Endothelial cell of umbilical vein (primary cell): Measurements from ENCODE around the gene USB1. TPM values are rescaled to one million over a fixed set of nuclear protein-coding genes. Genes with fewer than 3 reads are reported as not detected.

ENCODE experiments used
- BruUV-seq: library from RNA; stranded (reverse); fragments of 400-500 nt; replicated peaks from 2 replicates; lab custom pipeline; 2021; lab: Mats Ljungman, UMichigan
- CTCF ChIA-PET: fragments of 300-600, 350-600 bp; sonication (Branson Sonifier 250); formaldehyde crosslinking; loops from one replicate; lab custom pipeline; 2021; ENCODE audit warnings: antibody characterized with exemption, inconsistent platforms; lab: Charles Lee
- POLR2A ChIA-PET: fragments of 300-600, 350-600 bp; sonication (Branson Sonifier 250); formaldehyde crosslinking; loops from one replicate; lab custom pipeline; 2021; ENCODE audit warnings: antibody characterized with exemption, inconsistent platforms; lab: Charles Lee
- DNase-seq: peaks from one replicate; pipeline ENCODE4 v3.0.0-alpha.2; 2011; ENCODE audit warnings: low read depth, low spot score
- FAIRE-seq: peaks from 2 replicates; lab custom pipeline; 2011; peaks lifted over from hg19 to GRCh38; lab: Jason Lieb, UNC
- H2AFZ ChIP-seq: 2 replicates; pipeline ENCODE4 v1.6.0; 2012; ENCODE audit warnings: low read depth, low read length, control low read depth, inconsistent platforms
- H3K27ac ChIP-seq: 2 replicates; pipeline ENCODE4 v1.5.1; 2011; ENCODE audit warnings: low read depth, mild to moderate bottlenecking, control low read depth, low read length, moderate library complexity; ENCODE audit not compliant: insufficient read depth
- H3K27me3 ChIP-seq, 2 experiments: 2 replicates each; pipeline versions ENCODE4 v1.6.0 to v1.6.1; 2011; ENCODE audit warnings: low read length in 2 of 2, mixed read lengths in 1 of 2; ENCODE audit not compliant: control insufficient read depth in 2 of 2, insufficient read depth in 2 of 2
- H3K36me3 ChIP-seq, 2 experiments: 2 replicates in 1 of 2; 3 replicates in 1 of 2; pipeline ENCODE4 v1.5.1; 2011; ENCODE audit warnings: low read length in 2 of 2, mild to moderate bottlenecking in 1 of 2, moderate library complexity in 1 of 2; ENCODE audit not compliant: control insufficient read depth in 2 of 2, insufficient read depth in 2 of 2; ENCODE audit errors: extremely low read depth in 1 of 2
- H3K4me1 ChIP-seq: 3 replicates; pipeline ENCODE4 v1.5.1; 2011; ENCODE audit warnings: mild to moderate bottlenecking, low read length; ENCODE audit not compliant: control insufficient read depth, insufficient read depth; ENCODE audit errors: extremely low read depth
- H3K4me2 ChIP-seq: 2 replicates; pipeline ENCODE4 v1.6.1; 2011; ENCODE audit warnings: low read length, control low read depth, mixed read lengths; ENCODE audit not compliant: insufficient read depth
- H3K4me3 ChIP-seq, 3 experiments: fragments of 200-600 bp in 1 of 3; sonication (generic), shearing (Covaris generic) in 1 of 3; replicated peaks in 1 of 3; 2 replicates each; pipeline ENCODE4 v1.5.1; 2011 to 2016; ENCODE audit warnings: control low read depth in 3 of 3, low read length in 3 of 3, mild to moderate bottlenecking in 2 of 3, inconsistent platforms in 1 of 3, low read depth in 1 of 3, moderate library complexity in 1 of 3; ENCODE audit not compliant: insufficient read depth in 1 of 3
- H3K79me2 ChIP-seq: 2 replicates; pipeline ENCODE4 v1.6.0; 2012; ENCODE audit warnings: low read length, inconsistent platforms; ENCODE audit not compliant: control insufficient read depth, insufficient read depth
- H3K9ac ChIP-seq: replicated peaks from 2 replicates; pipeline ENCODE3; 2011; ENCODE audit warnings: low read length, control low read depth; ENCODE audit not compliant: insufficient read depth; ENCODE audit errors: extremely low read depth
- H3K9me1 ChIP-seq: replicated peaks from 3 replicates; pipeline ENCODE4 v1.6.0; 2011; ENCODE audit warnings: mild to moderate bottlenecking, low read length; ENCODE audit not compliant: control insufficient read depth, insufficient read depth; ENCODE audit errors: extremely low read depth
- H3K9me3 ChIP-seq: replicated peaks from 2 replicates; pipeline ENCODE4 v1.5.1; 2012; ENCODE audit warnings: low read length, inconsistent platforms; ENCODE audit not compliant: control insufficient read depth, insufficient read depth
- H4K20me1 ChIP-seq: replicated peaks from 2 replicates; pipeline ENCODE3; 2011; ENCODE audit warnings: mild to moderate bottlenecking, low read length; ENCODE audit not compliant: control insufficient read depth, insufficient read depth; ENCODE audit errors: extremely low read depth
- EZH2 ChIP-seq: IDR thresholded peaks from 2 replicates; pipeline ENCODE4 v1.6.1; 2012; ENCODE audit warnings: borderline replicate concordance, low read depth, mild to moderate bottlenecking, moderate library complexity, low read length, inconsistent platforms; ENCODE audit not compliant: severe bottlenecking
- FOS ChIP-seq: IDR thresholded peaks from 2 replicates; pipeline ENCODE4 v1.6.1; 2011; ENCODE audit warnings: mild to moderate bottlenecking, low read length, moderate library complexity, borderline replicate concordance; ENCODE audit not compliant: insufficient read depth
- GATA2 ChIP-seq: IDR thresholded peaks from 2 replicates; pipeline ENCODE4 v1.7.0; 2011; ENCODE audit warnings: low read depth, mild to moderate bottlenecking, moderate library complexity, mixed read lengths, low read length; ENCODE audit not compliant: insufficient read length, insufficient read depth
- JUN ChIP-seq: IDR thresholded peaks from 2 replicates; pipeline ENCODE4 v1.6.1; 2011; ENCODE audit warnings: borderline replicate concordance, low read depth; ENCODE audit not compliant: insufficient read length, insufficient read depth
- MYC ChIP-seq: IDR thresholded peaks from one replicate; pipeline ENCODE4 v1.6.1; 2011; ENCODE audit warnings: mild to moderate bottlenecking, low read depth, low read length
- POLR2A ChIP-seq: IDR thresholded peaks from 2 replicates; pipeline ENCODE4 v1.6.1; 2012; ENCODE audit warnings: low read depth, mild to moderate bottlenecking, control low read depth, low read length
- POLR2AphosphoS5 ChIP-seq: IDR thresholded peaks from 2 replicates; pipeline ENCODE4 v1.6.1; 2012; ENCODE audit warnings: low read depth, mild to moderate bottlenecking, control low read depth, low read length, moderate library complexity; ENCODE audit not compliant: insufficient read depth
- dilution Hi-C: fragments of 300-500 bp; cut with MboI; formaldehyde crosslinking; loops from one replicate; pipeline ENCODE4 v1.15.0; 2019; ENCODE audit warnings: low sequenced_read_pairs; ENCODE audit not compliant: extremely low pct_ligation_motif_present
- intact Hi-C: fragments of 100-400 bp; cut with micrococcal nuclease; formaldehyde crosslinking; loops from one replicate; pipeline ENCODE4 v1.10.0; 2022
- polyA plus RNA-seq, 4 experiments: library from polyadenylated mRNA; depleted of rRNA in 3 of 4; stranded (reverse) in 3 of 4; unstranded in 1 of 4; fragments of >200 nt; gene quantifications; 2 replicates each; pipeline versions ENCODE4 v1.2.1 to v1.2.3, GENCODE V29; 2011 to 2012; ENCODE audit warnings: missing spikeins in 1 of 4
- total RNA-seq: library from RNA; stranded (reverse); gene quantifications from 2 replicates; pipeline ENCODE4 v1.2.3, GENCODE V29; 2021
- TF ChIP-seq, protein P1 (sequence below), 2 donors: IDR thresholded peaks; 1 replicate in 1 of 2; 2 replicates in 1 of 2; pipeline ENCODE4 v1.5.1; 2011; ENCODE audit warnings: low read length in 2 of 2, mild to moderate bottlenecking in 2 of 2, moderate library complexity in 2 of 2, control low read depth in 1 of 2, inconsistent platforms in 1 of 2, low read depth in 1 of 2; ENCODE audit not compliant: insufficient read depth in 1 of 2; ENCODE audit errors: extremely low read depth in 1 of 2
- TF ChIP-seq, protein P2 (sequence below): IDR thresholded peaks from 2 replicates; pipeline ENCODE4 v1.6.1; 2011; ENCODE audit not compliant: insufficient read depth, insufficient read length

USB1 gene
- total and polyA plus RNA-seq, 2 donors (not counting 3 experiments of a cell fraction or from before 2014, with no cell fraction given), result 64.6 to 83.8 TPM

DNA sequence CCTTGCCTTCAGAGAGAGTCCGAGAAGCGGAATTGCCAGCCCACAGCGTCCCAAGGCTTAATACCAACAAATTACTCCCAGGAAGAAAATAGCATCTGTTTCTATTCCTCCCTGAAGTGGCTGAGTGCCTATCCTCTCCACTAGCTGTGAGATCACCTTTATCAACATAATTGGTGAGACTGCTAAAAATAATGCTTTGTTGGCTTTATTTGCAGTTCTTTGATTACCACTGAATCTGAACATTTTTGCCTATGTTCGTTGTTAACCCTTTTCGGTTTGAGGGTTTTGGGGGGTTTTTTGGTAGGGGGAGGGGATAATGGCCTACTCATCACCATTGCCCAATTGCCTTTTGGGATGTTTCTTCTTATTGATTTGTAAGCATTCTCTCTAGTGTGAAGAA, 55.4 kb downstream of the USB1 start:
- dilution Hi-C loops, result no loop called here

More for the DNA sequence above, 55.4 kb downstream of the USB1 start:
- DNase-seq (no peak), FAIRE-seq (no peak)
- Histone ChIP-seq H3K4me2 (no peak overlapping the region), H3K36me3 (no peaks in the 10 kb centered on the region), H3K9me1 (no peaks in the 10 kb centered on the region), H3K79me2 (no peaks in the 10 kb centered on the region), H3K4me1 (no peaks in the 10 kb centered on the region), H3K27me3 (peaks cover 0 to 9% of the 10 kb centered on the region in 2 experiments), H3K9ac (no peak overlapping the region), H3K4me3 (no peak overlapping the region), H3K27ac (no peak overlapping the region), H2AFZ (no peak overlapping the region), H4K20me1 (no peaks in the 10 kb centered on the region), H3K9me3 (no peaks in the 10 kb centered on the region)
- BruUV-seq, result no TSS peak
- POLR2A ChIA-PET, result no interaction called here
- intact Hi-C loops, result no loop called here
- TF ChIP-seq GATA2 (no peak), EZH2 (no peak), JUN (no peak), POLR2A (no peak), FOS (no peak), MYC (no peak), POLR2AphosphoS5 (no peak)
- TF ChIP-seq, protein P1, sequence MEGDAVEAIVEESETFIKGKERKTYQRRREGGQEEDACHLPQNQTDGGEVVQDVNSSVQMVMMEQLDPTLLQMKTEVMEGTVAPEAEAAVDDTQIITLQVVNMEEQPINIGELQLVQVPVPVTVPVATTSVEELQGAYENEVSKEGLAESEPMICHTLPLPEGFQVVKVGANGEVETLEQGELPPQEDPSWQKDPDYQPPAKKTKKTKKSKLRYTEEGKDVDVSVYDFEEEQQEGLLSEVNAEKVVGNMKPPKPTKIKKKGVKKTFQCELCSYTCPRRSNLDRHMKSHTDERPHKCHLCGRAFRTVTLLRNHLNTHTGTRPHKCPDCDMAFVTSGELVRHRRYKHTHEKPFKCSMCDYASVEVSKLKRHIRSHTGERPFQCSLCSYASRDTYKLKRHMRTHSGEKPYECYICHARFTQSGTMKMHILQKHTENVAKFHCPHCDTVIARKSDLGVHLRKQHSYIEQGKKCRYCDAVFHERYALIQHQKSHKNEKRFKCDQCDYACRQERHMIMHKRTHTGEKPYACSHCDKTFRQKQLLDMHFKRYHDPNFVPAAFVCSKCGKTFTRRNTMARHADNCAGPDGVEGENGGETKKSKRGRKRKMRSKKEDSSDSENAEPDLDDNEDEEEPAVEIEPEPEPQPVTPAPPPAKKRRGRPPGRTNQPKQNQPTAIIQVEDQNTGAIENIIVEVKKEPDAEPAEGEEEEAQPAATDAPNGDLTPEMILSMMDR (IDR thresholded peaks at IDR 0.05; ENCODE audit: extremely low read depth in 1 of 2, insufficient read depth in 1 of 2, low read depth in 1 of 2, low read length in 2 of 2), result no peak
- TF ChIP-seq, protein P2, sequence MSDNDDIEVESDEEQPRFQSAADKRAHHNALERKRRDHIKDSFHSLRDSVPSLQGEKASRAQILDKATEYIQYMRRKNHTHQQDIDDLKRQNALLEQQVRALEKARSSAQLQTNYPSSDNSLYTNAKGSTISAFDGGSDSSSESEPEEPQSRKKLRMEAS, result no peak
- CTCF ChIA-PET, result interaction anchor here (1.0 kb wide), 1 partner anchor 41 kb away, joined by 3 read pairs; no protein-coding TSS in a partner anchor
